Measurements from ENCODE around the gene OMP. TPM values are rescaled to one million over a fixed set of nuclear protein-coding genes. Genes with fewer than 3 reads are reported as not detected.

OMP gene
- total and polyA plus RNA-seq, 2 of the 4 experiments (the other 2 are of a cell fraction) = 0.27 TPM; not detected in 1

GRCh38 chr11:77073328-77074001, 29.2 kb upstream of the OMP start:
- Histone ChIP-seq H3K56ac (ENCODE audit: extremely low read depth, insufficient read depth, low read length) (peak overlapping the region; percentile 75), H3K79me1 (ENCODE audit: low read depth in 1 of 2, low read length in 2 of 2) (peaks cover 13 to 43% of the 10 kb centered on the region in 2 experiments; a peak in 3 of 4 replicates), H3K14ac (replicated peaks; ENCODE audit: low read depth, low read length) (peak overlapping the region; percentile 88), H3K27me3 (ENCODE audit: control insufficient read depth, insufficient read depth, low read length) (no peaks in the 10 kb centered on the region), H3K9me3 (ENCODE audit: control insufficient read depth, insufficient read depth, low read length) (no peaks in the 10 kb centered on the region), H2AK5ac (ENCODE audit: low read depth, low read length) (peak overlapping the region; percentile 81), H3K4me3 (ENCODE audit: insufficient read depth, low read depth, low read length) (no peak overlapping the region), H3K4ac (ENCODE audit: low read depth, low read length) (peak overlapping the region; percentile 92), H3K23ac (ENCODE audit: low read depth, low read length) (peak overlapping the region; percentile 35; the same call in 1 of the 2 replicates), H4K5ac (ENCODE audit: low read depth, low read length) (peak overlapping the region; percentile 55), H3K9ac (ENCODE audit: low read depth, low read length) (peak overlapping the region; percentile 57), H2AFZ (replicated peaks; ENCODE audit: low read length, poor library complexity) (peak overlapping the region; percentile 87), H3K4me2 (ENCODE audit: low read depth, low read length) (peak overlapping the region; percentile 64), H4K8ac (ENCODE audit: low read depth in 2 of 2, low read length in 2 of 2) (peak overlapping the region; percentile 11 to 90; a peak in 3 of 4 replicates), H4K20me1 (ENCODE audit: insufficient read depth, low read length) (peaks cover 11% of the 10 kb centered on the region), H2BK15ac (ENCODE audit: low read depth, low read length) (peak overlapping the region; percentile 73; the same call in 2 of the 3 replicates), H3K18ac (ENCODE audit: low read depth, low read length) (peak overlapping the region; percentile 67), H3K9me1 (ENCODE audit: insufficient read depth, low read length) (peaks cover 22% of the 10 kb centered on the region), H3K27ac (ENCODE audit: insufficient read depth, low read length) (peak overlapping the region; percentile 94), H2AK9ac (replicated peaks; ENCODE audit: low read depth, low read length, poor library complexity) (peak overlapping the region; percentile 80), H2BK5ac (ENCODE audit: low read depth, low read length, poor library complexity, severe bottlenecking) (peak overlapping the region; percentile 95), H2BK120ac (ENCODE audit: low read depth, low read length) (peak overlapping the region; percentile 87), H3K36me3 (ENCODE audit: control insufficient read depth, insufficient read depth, low read length) (no peaks in the 10 kb centered on the region), H4K91ac (ENCODE audit: insufficient read depth, low read depth, low read length) (peak overlapping the region; percentile 74), H2BK20ac (ENCODE audit: low read depth, low read length) (peak overlapping the region; percentile 76), H3K4me1 (ENCODE audit: control insufficient read depth, insufficient read depth, low read length) (peaks cover 30% of the 10 kb centered on the region)
- peak; percentile 98 for ATAC-seq (ENCODE audit: low read depth)
- in situ Hi-C loops (cut with MboI; ENCODE audit: low sequenced_read_pairs) = no loop called here
- peak; percentile 94 for DNase-seq
- ChIA-PET POLR2A (ENCODE audit: unreplicated experiment) (interaction anchor here (1.0 kb wide), 1 partner anchor 9 kb away, joined by 4 read pairs; no protein-coding TSS in a partner anchor), CTCF (interaction anchor here (2.0 kb wide), 1 partner anchor 17 kb away, joined by 12 read pairs; no protein-coding TSS in a partner anchor)
- dilution Hi-C loops (cut with HindIII; ENCODE audit: low sequenced_read_pairs, unreplicated experiment) = no loop called here
- no TSS peak for BruUV-seq (replicated peaks)
- intact Hi-C loops (cut with micrococcal nuclease) = loop anchor here (2.0 kb wide), 1 partner anchor 27 kb away; no protein-coding TSS in a partner anchor
- WGBS, 2 experiments (ENCODE audit: extremely low coverage in 2 of 2, insufficient read length in 1 of 2) = 0% methylated on average over 3 of the region's 11 CpGs; no CpG with 5 or more reads in 1 of the 2 experiments
- TF ChIP-seq POLR2A (IDR thresholded peaks at IDR 0.05; ENCODE audit: low read depth, low read length) (peak; percentile 34; the same call in 1 of the 2 replicates), MXI1 (IDR thresholded peaks at IDR 0.05; ENCODE audit: borderline replicate concordance, low read depth, low read length) (peak; percentile 17; the same call in 1 of the 2 replicates), RFX5 (IDR thresholded peaks at IDR 0.05; ENCODE audit: low read depth, low read length) (no peak), RCOR1 (IDR thresholded peaks at IDR 0.05; ENCODE audit: insufficient replicate concordance, low read length) (peak; percentile 7), MAFK (IDR thresholded peaks at IDR 0.05; ENCODE audit: low read depth, low read length) (no peak), NFE2L2 (IDR thresholded peaks at IDR 0.05; ENCODE audit: low read depth, low read length) (peak; percentile 12; the same call in 1 of the 2 replicates), MAZ (IDR thresholded peaks at IDR 0.05; ENCODE audit: borderline replicate concordance, low read depth, low read length) (peak; percentile 50; the same call in 1 of the 2 replicates), RAD21 (IDR thresholded peaks at IDR 0.05; ENCODE audit: low read length) (peak; percentile 46), CEBPB (IDR thresholded peaks at IDR 0.05; ENCODE audit: low read depth, low read length) (no peak), BHLHE40 (IDR thresholded peaks at IDR 0.05; ENCODE audit: low read depth, low read length) (peak; percentile 34; the same call in 1 of the 2 replicates), USF2 (IDR thresholded peaks at IDR 0.05; ENCODE audit: low read depth, low read length) (peak; percentile 27; the same call in 1 of the 2 replicates)
- TF ChIP-seq, protein P1, sequence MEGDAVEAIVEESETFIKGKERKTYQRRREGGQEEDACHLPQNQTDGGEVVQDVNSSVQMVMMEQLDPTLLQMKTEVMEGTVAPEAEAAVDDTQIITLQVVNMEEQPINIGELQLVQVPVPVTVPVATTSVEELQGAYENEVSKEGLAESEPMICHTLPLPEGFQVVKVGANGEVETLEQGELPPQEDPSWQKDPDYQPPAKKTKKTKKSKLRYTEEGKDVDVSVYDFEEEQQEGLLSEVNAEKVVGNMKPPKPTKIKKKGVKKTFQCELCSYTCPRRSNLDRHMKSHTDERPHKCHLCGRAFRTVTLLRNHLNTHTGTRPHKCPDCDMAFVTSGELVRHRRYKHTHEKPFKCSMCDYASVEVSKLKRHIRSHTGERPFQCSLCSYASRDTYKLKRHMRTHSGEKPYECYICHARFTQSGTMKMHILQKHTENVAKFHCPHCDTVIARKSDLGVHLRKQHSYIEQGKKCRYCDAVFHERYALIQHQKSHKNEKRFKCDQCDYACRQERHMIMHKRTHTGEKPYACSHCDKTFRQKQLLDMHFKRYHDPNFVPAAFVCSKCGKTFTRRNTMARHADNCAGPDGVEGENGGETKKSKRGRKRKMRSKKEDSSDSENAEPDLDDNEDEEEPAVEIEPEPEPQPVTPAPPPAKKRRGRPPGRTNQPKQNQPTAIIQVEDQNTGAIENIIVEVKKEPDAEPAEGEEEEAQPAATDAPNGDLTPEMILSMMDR (conservative IDR thresholded peaks at IDR 0.05; ENCODE audit: low read depth, low read length) = peak; percentile 58
- TF ChIP-seq, protein P2, sequence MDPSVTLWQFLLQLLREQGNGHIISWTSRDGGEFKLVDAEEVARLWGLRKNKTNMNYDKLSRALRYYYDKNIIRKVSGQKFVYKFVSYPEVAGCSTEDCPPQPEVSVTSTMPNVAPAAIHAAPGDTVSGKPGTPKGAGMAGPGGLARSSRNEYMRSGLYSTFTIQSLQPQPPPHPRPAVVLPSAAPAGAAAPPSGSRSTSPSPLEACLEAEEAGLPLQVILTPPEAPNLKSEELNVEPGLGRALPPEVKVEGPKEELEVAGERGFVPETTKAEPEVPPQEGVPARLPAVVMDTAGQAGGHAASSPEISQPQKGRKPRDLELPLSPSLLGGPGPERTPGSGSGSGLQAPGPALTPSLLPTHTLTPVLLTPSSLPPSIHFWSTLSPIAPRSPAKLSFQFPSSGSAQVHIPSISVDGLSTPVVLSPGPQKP (IDR thresholded peaks at IDR 0.05; ENCODE audit: borderline replicate concordance, low read depth, low read length) = no peak

Data from IMR-90 (cell line).